Neural progenitor cell (in vitro differentiated cells): Measurements from ENCODE around the gene HSF4.

Experiments used
- EZH2 ChIP-seq: fragments of 200-600 bp; sonication (generic); IDR thresholded peaks from 2 replicates; pipeline ENCODE4 v1.6.1; 2017; ENCODE audit warnings: antibody characterized with exemption, mild to moderate bottlenecking, moderate library complexity
- TF ChIP-seq, protein P1 (sequence below): fragments of 200-600 bp; sonication (generic); IDR thresholded peaks from 2 replicates; pipeline ENCODE4 v1.5.1; 2017; ENCODE audit warnings: antibody characterized with exemption, mild to moderate bottlenecking

DNA sequence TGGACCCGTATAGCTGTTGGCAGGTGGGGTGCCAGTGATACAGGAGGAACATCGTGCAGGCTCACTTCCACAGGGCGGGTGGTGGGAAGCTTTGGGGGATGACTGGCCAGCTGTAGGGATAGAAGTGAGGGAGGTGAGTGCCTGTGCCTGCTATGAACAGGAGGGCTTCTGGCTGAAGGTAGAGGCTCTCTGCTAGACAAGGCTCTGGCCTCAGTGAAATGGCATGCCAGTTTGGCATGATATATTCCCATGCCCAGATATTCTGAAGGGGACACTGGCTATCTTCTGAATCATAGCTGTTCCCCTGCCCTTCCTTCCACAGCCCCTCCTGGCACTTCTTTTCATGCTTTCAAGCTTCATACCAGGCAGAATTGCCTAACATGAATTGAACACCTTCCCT is 35.7 kb upstream of the HSF4 start:
- TF ChIP-seq, protein P1, sequence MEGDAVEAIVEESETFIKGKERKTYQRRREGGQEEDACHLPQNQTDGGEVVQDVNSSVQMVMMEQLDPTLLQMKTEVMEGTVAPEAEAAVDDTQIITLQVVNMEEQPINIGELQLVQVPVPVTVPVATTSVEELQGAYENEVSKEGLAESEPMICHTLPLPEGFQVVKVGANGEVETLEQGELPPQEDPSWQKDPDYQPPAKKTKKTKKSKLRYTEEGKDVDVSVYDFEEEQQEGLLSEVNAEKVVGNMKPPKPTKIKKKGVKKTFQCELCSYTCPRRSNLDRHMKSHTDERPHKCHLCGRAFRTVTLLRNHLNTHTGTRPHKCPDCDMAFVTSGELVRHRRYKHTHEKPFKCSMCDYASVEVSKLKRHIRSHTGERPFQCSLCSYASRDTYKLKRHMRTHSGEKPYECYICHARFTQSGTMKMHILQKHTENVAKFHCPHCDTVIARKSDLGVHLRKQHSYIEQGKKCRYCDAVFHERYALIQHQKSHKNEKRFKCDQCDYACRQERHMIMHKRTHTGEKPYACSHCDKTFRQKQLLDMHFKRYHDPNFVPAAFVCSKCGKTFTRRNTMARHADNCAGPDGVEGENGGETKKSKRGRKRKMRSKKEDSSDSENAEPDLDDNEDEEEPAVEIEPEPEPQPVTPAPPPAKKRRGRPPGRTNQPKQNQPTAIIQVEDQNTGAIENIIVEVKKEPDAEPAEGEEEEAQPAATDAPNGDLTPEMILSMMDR: no peak
- no peak for TF ChIP-seq EZH2
